DND-41 (cell line): ENCODE measurements around the gene STK32B.

Experiments used
- ATAC-seq: fragments of 200-7000 bp; cut with Tn5 transposase; 3 replicates; pipeline ENCODE4 v1.9.1; 2021; ENCODE audit warnings: low read depth; ENCODE audit not compliant: insufficient read depth
- DNase-seq: peaks from one replicate; pipeline ENCODE4 v3.0.0-alpha.2; 2020
- H2AFZ ChIP-seq: 2 replicates; pipeline ENCODE4 v1.6.0; 2012; ENCODE audit warnings: low read depth, low read length
- H3K27ac ChIP-seq: 2 replicates; pipeline ENCODE4 v1.5.1; 2012; ENCODE audit warnings: low read length, inconsistent platforms
- H3K27me3 ChIP-seq: fragments of 200-600 bp; sonication (generic); 2 replicates; pipeline ENCODE4 v1.6.0; 2012; ENCODE audit warnings: low read length, mild to moderate bottlenecking, inconsistent platforms; ENCODE audit not compliant: insufficient read depth, poor library complexity
- H3K36me3 ChIP-seq: 2 replicates; pipeline ENCODE4 v1.5.1; 2012; ENCODE audit warnings: low read length, inconsistent platforms; ENCODE audit not compliant: insufficient read depth
- H3K4me1 ChIP-seq: 2 replicates; pipeline ENCODE4 v1.5.1; 2012; ENCODE audit warnings: mild to moderate bottlenecking, low read length; ENCODE audit not compliant: insufficient read depth
- H3K4me2 ChIP-seq: 2 replicates; pipeline ENCODE4 v1.6.0; 2012; ENCODE audit warnings: mild to moderate bottlenecking, moderate library complexity, low read length, inconsistent platforms; ENCODE audit not compliant: insufficient read depth
- H3K4me3 ChIP-seq, 2 experiments: fragments of 200-600 bp in 1 of 2; shearing (Covaris generic) in 1 of 2; 2 replicates each; pipeline ENCODE4 v1.5.1; 2012 to 2016; ENCODE audit warnings: inconsistent platforms in 2 of 2, low read length in 2 of 2, mild to moderate bottlenecking in 2 of 2, low read depth in 1 of 2, moderate library complexity in 1 of 2
- H3K79me2 ChIP-seq: 2 replicates; pipeline ENCODE4 v1.6.0; 2012; ENCODE audit warnings: low read length, inconsistent platforms; ENCODE audit not compliant: insufficient read depth
- H3K9ac ChIP-seq: 2 replicates; pipeline ENCODE4 v1.6.0; 2012; ENCODE audit warnings: low read depth, mild to moderate bottlenecking, inconsistent platforms, low read length, moderate library complexity
- H3K9me3 ChIP-seq: 2 replicates; pipeline ENCODE4 v1.5.1; 2012; ENCODE audit warnings: low read length, moderate library complexity, mild to moderate bottlenecking, inconsistent platforms; ENCODE audit not compliant: insufficient read depth, severe bottlenecking
- H4K20me1 ChIP-seq: 2 replicates; pipeline ENCODE4 v1.6.0; 2012; ENCODE audit warnings: low read length; ENCODE audit not compliant: insufficient read depth
- EZH2 ChIP-seq: IDR thresholded peaks from 3 replicates; pipeline ENCODE4 v1.6.1; 2012; ENCODE audit warnings: borderline replicate concordance, low read depth, mild to moderate bottlenecking, moderate library complexity, low read length, inconsistent platforms; ENCODE audit not compliant: severe bottlenecking
- TF ChIP-seq, protein P1 (sequence below): IDR thresholded peaks from 2 replicates; pipeline ENCODE4 v1.5.1; 2012; ENCODE audit warnings: borderline replicate concordance, low read length, moderate library complexity, mild to moderate bottlenecking; ENCODE audit not compliant: poor library complexity, severe bottlenecking; ENCODE audit errors: extremely low read depth

STK32B gene

GRCh38 chr4:5114950-5115349, 63.7 kb downstream of the STK32B start:
- Histone ChIP-seq H3K4me2 (no peak overlapping the region), H4K20me1 (no peaks in the 10 kb centered on the region), H3K9me3 (no peaks in the 10 kb centered on the region), H3K4me3 (no peak overlapping the region), H3K36me3 (no peaks in the 10 kb centered on the region), H3K79me2 (no peaks in the 10 kb centered on the region), H3K27ac (no peak overlapping the region), H2AFZ (no peak overlapping the region), H3K27me3 (no peaks in the 10 kb centered on the region), H3K9ac (no peak overlapping the region), H3K4me1 (no peaks in the 10 kb centered on the region)
- TF ChIP-seq, protein P1, sequence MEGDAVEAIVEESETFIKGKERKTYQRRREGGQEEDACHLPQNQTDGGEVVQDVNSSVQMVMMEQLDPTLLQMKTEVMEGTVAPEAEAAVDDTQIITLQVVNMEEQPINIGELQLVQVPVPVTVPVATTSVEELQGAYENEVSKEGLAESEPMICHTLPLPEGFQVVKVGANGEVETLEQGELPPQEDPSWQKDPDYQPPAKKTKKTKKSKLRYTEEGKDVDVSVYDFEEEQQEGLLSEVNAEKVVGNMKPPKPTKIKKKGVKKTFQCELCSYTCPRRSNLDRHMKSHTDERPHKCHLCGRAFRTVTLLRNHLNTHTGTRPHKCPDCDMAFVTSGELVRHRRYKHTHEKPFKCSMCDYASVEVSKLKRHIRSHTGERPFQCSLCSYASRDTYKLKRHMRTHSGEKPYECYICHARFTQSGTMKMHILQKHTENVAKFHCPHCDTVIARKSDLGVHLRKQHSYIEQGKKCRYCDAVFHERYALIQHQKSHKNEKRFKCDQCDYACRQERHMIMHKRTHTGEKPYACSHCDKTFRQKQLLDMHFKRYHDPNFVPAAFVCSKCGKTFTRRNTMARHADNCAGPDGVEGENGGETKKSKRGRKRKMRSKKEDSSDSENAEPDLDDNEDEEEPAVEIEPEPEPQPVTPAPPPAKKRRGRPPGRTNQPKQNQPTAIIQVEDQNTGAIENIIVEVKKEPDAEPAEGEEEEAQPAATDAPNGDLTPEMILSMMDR: no peak
- TF ChIP-seq EZH2: no peak
- DNase-seq (no peak), ATAC-seq (no peak)

- Histone ChIP-seq H3K27me3 (no peaks in the 10 kb centered on the region), H3K4me3 (no peak overlapping the region), H4K20me1 (0 out of 2 replicates have a peak, but pooled peaks cover 3% of the 10 kb centered on the region), H2AFZ (no peak overlapping the region), H3K9ac (no peak overlapping the region), H3K79me2 (no peaks in the 10 kb centered on the region), H3K27ac (no peak overlapping the region), H3K4me1 (no peaks in the 10 kb centered on the region), H3K9me3 (no peaks in the 10 kb centered on the region), H3K36me3 (no peaks in the 10 kb centered on the region), H3K4me2 (no peak overlapping the region)
- TF ChIP-seq EZH2: no peak
- TF ChIP-seq, protein P1: no peak
- DNase-seq (no peak), ATAC-seq (no peak)
These were observed 67.0 kb downstream of the STK32B start for GRCh38 chr4:5118091-5118786.

DNA sequence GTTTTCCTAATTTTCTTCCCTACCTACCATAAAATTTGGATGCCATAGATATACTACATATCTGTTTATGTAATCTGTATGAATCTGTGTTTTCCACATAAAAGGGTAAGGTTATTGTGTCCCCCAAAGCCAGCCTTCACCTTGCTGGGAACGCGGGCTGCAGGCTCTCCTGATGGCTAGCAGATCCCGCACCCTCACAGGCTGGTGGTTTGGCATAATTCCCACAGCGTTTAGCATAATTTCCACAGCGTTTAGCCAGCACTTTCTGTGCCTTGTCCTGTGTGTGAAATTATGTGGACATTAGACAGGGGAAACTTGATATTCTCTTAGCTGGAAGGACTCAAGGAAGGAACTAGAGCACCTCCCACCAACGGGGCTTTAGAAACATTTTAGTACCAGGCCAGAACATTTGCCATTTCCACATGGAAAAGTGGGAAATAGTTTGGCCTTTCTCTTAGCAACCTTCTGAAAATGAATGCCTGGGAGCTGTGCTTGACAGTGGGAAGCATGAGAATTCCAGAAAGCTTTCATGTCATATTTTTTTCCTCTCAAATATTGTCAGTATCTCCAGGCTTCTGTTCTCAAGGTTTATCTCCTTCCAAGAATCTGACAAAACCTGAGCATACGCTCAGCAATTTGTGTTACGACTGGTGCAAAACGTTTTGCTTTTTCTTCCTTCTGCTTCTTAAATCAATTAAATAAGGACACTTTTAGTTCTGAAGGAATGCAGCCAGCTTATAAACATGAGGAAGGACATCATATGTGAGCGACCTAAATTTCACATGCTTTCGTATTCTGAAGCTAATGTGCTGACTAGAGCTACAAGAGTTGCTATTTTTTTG, 67.9 kb downstream of the STK32B start:
- no peaks in the 10 kb centered on the region for H3K27me3 ChIP-seq
- H4K20me1 ChIP-seq: 0 out of 2 replicates have a peak, but pooled peaks cover 3% of the 10 kb centered on the region
- H3K9ac ChIP-seq: no peak overlapping the region
- H3K9me3 ChIP-seq: no peaks in the 10 kb centered on the region
- TF ChIP-seq, protein P1: no peak
- TF ChIP-seq EZH2: no peak
- no peak overlapping the region for H3K4me3 ChIP-seq
- no peak for DNase-seq
- no peak for ATAC-seq
- H2AFZ ChIP-seq: no peak overlapping the region
- no peak overlapping the region for H3K4me2 ChIP-seq
- no peaks in the 10 kb centered on the region for H3K36me3 ChIP-seq
- no peaks in the 10 kb centered on the region for H3K79me2 ChIP-seq
- no peaks in the 10 kb centered on the region for H3K4me1 ChIP-seq
- no peak overlapping the region for H3K27ac ChIP-seq
